ENCODE data around the gene TXNDC2.

The TXNDC2 gene

GRCh38 chr18:9874728-9875127 lies 11.0 kb upstream of the TXNDC2 start:
- Histone ChIP-seq H3K4me1 (ENCODE audit: control insufficient read depth, insufficient read depth, low read length) (peaks cover 11% of the 10 kb centered on the region), H3K9ac (ENCODE audit: low read depth, low read length) (no peak overlapping the region), H3K36me3 (ENCODE audit: control insufficient read depth, insufficient read depth, low read length) (no peaks in the 10 kb centered on the region), H3K4me3 (ENCODE audit: low read depth, low read length) (no peak overlapping the region), H3K27me3 (ENCODE audit: control insufficient read depth, insufficient read depth, low read length) (no peaks in the 10 kb centered on the region), H3K9me3 (ENCODE audit: control insufficient read depth, insufficient read depth, low read length) (no peaks in the 10 kb centered on the region)

GRCh38 chr18:9876212-9876866 lies 9.4 kb upstream of the TXNDC2 start:
- Histone ChIP-seq H3K4me3 (ENCODE audit: low read depth, low read length) (no peak overlapping the region), H3K4me1 (ENCODE audit: control insufficient read depth, insufficient read depth, low read length) (no peaks in the 10 kb centered on the region), H3K27me3 (ENCODE audit: control insufficient read depth, insufficient read depth, low read length) (no peaks in the 10 kb centered on the region), H3K9ac (ENCODE audit: low read depth, low read length) (no peak overlapping the region), H3K36me3 (ENCODE audit: control insufficient read depth, insufficient read depth, low read length) (no peaks in the 10 kb centered on the region), H3K9me3 (ENCODE audit: control insufficient read depth, insufficient read depth, low read length) (no peaks in the 10 kb centered on the region)

GRCh38 chr18:9876867-9877654 lies 8.7 kb upstream of the TXNDC2 start:
- Histone ChIP-seq H3K4me1 (ENCODE audit: control insufficient read depth, insufficient read depth, low read length) (no peaks in the 10 kb centered on the region), H3K4me3 (ENCODE audit: low read depth, low read length) (no peak overlapping the region), H3K9ac (ENCODE audit: low read depth, low read length) (no peak overlapping the region), H3K27me3 (ENCODE audit: control insufficient read depth, insufficient read depth, low read length) (no peaks in the 10 kb centered on the region), H3K36me3 (ENCODE audit: control insufficient read depth, insufficient read depth, low read length) (no peaks in the 10 kb centered on the region), H3K9me3 (ENCODE audit: control insufficient read depth, insufficient read depth, low read length) (no peaks in the 10 kb centered on the region)

GRCh38 chr18:9877655-9878014 lies 8.1 kb upstream of the TXNDC2 start:
- H3K4me3 ChIP-seq (ENCODE audit: low read depth, low read length), result no peak overlapping the region
- H3K9me3 ChIP-seq (ENCODE audit: control insufficient read depth, insufficient read depth, low read length), result no peaks in the 10 kb centered on the region
- no peaks in the 10 kb centered on the region for H3K4me1 ChIP-seq (ENCODE audit: control insufficient read depth, insufficient read depth, low read length)
- no peak overlapping the region for H3K9ac ChIP-seq (ENCODE audit: low read depth, low read length)
- H3K36me3 ChIP-seq (ENCODE audit: control insufficient read depth, insufficient read depth, low read length), result no peaks in the 10 kb centered on the region
- H3K27me3 ChIP-seq (ENCODE audit: control insufficient read depth, insufficient read depth, low read length), result no peaks in the 10 kb centered on the region

- Histone ChIP-seq H3K4me3 (ENCODE audit: low read depth, low read length) (no peak overlapping the region), H3K9me3 (ENCODE audit: control insufficient read depth, insufficient read depth, low read length) (no peaks in the 10 kb centered on the region), H3K36me3 (ENCODE audit: control insufficient read depth, insufficient read depth, low read length) (no peaks in the 10 kb centered on the region), H3K9ac (ENCODE audit: low read depth, low read length) (no peak overlapping the region), H3K4me1 (ENCODE audit: control insufficient read depth, insufficient read depth, low read length) (no peaks in the 10 kb centered on the region), H3K27me3 (ENCODE audit: control insufficient read depth, insufficient read depth, low read length) (no peaks in the 10 kb centered on the region)
Observed at GRCh38 chr18:9878095-9878494, 7.7 kb upstream of the TXNDC2 start.

GRCh38 chr18:9878783-9879242 lies 7.0 kb upstream of the TXNDC2 start:
- H3K4me1 ChIP-seq (ENCODE audit: control insufficient read depth, insufficient read depth, low read length), result no peaks in the 10 kb centered on the region

GRCh38 chr18:9884090-9884489 lies 1.7 kb upstream of the TXNDC2 start:
- Histone ChIP-seq H3K4me1 (ENCODE audit: control insufficient read depth, insufficient read depth, low read length) (no peaks in the 10 kb centered on the region), H3K9ac (ENCODE audit: low read depth, low read length) (no peak overlapping the region), H3K9me3 (ENCODE audit: control insufficient read depth, insufficient read depth, low read length) (no peaks in the 10 kb centered on the region), H3K27me3 (ENCODE audit: control insufficient read depth, insufficient read depth, low read length) (no peaks in the 10 kb centered on the region), H3K4me3 (ENCODE audit: low read depth, low read length) (no peak overlapping the region), H3K36me3 (ENCODE audit: control insufficient read depth, insufficient read depth, low read length) (no peaks in the 10 kb centered on the region)

More at GRCh38 chr18:9878783-9879242, 7.0 kb upstream of the TXNDC2 start:
- H3K27me3 ChIP-seq (ENCODE audit: control insufficient read depth, insufficient read depth, low read length), result no peaks in the 10 kb centered on the region
- no peaks in the 10 kb centered on the region for H3K9me3 ChIP-seq (ENCODE audit: control insufficient read depth, insufficient read depth, low read length)
- no peak overlapping the region for H3K4me3 ChIP-seq (ENCODE audit: low read depth, low read length)
- no peak overlapping the region for H3K9ac ChIP-seq (ENCODE audit: low read depth, low read length)
- no peaks in the 10 kb centered on the region for H3K36me3 ChIP-seq (ENCODE audit: control insufficient read depth, insufficient read depth, low read length)

- no peaks in the 10 kb centered on the region for H3K4me1 ChIP-seq (ENCODE audit: control insufficient read depth, insufficient read depth, low read length)
- no peak overlapping the region for H3K9ac ChIP-seq (ENCODE audit: low read depth, low read length)
- no peaks in the 10 kb centered on the region for H3K9me3 ChIP-seq (ENCODE audit: control insufficient read depth, insufficient read depth, low read length)
- H3K36me3 ChIP-seq (ENCODE audit: control insufficient read depth, insufficient read depth, low read length), result no peaks in the 10 kb centered on the region
- no peak overlapping the region for H3K4me3 ChIP-seq (ENCODE audit: low read depth, low read length)
- no peaks in the 10 kb centered on the region for H3K27me3 ChIP-seq (ENCODE audit: control insufficient read depth, insufficient read depth, low read length)
Observed at GRCh38 chr18:9884532-9885140, 1.1 kb upstream of the TXNDC2 start.

- no peaks in the 10 kb centered on the region for H3K9me3 ChIP-seq (ENCODE audit: control insufficient read depth, insufficient read depth, low read length)
- H3K4me3 ChIP-seq (ENCODE audit: low read depth, low read length), result no peak overlapping the region
- no peaks in the 10 kb centered on the region for H3K4me1 ChIP-seq (ENCODE audit: control insufficient read depth, insufficient read depth, low read length)
- no peak overlapping the region for H3K9ac ChIP-seq (ENCODE audit: low read depth, low read length)
- H3K27me3 ChIP-seq (ENCODE audit: control insufficient read depth, insufficient read depth, low read length), result no peaks in the 10 kb centered on the region
- H3K36me3 ChIP-seq (ENCODE audit: control insufficient read depth, insufficient read depth, low read length), result no peaks in the 10 kb centered on the region
Observed at GRCh38 chr18:9886005-9886348, 204 bp downstream of the TXNDC2 start.

- H3K27me3 ChIP-seq (ENCODE audit: control insufficient read depth, insufficient read depth, low read length), result no peaks in the 10 kb centered on the region
- H3K36me3 ChIP-seq (ENCODE audit: control insufficient read depth, insufficient read depth, low read length), result no peaks in the 10 kb centered on the region
- no peaks in the 10 kb centered on the region for H3K4me1 ChIP-seq (ENCODE audit: control insufficient read depth, insufficient read depth, low read length)
- no peak overlapping the region for H3K4me3 ChIP-seq (ENCODE audit: low read depth, low read length)
- no peak overlapping the region for H3K9ac ChIP-seq (ENCODE audit: low read depth, low read length)
- no peaks in the 10 kb centered on the region for H3K9me3 ChIP-seq (ENCODE audit: control insufficient read depth, insufficient read depth, low read length)
Observed at GRCh38 chr18:9887992-9888391, 2.2 kb downstream of the TXNDC2 start.

- Histone ChIP-seq H3K9me3 (ENCODE audit: control insufficient read depth, insufficient read depth, low read length) (no peaks in the 10 kb centered on the region), H3K36me3 (ENCODE audit: control insufficient read depth, insufficient read depth, low read length) (no peaks in the 10 kb centered on the region), H3K4me3 (ENCODE audit: low read depth, low read length) (no peak overlapping the region), H3K9ac (ENCODE audit: low read depth, low read length) (no peak overlapping the region), H3K27me3 (ENCODE audit: control insufficient read depth, insufficient read depth, low read length) (no peaks in the 10 kb centered on the region), H3K4me1 (ENCODE audit: control insufficient read depth, insufficient read depth, low read length) (no peaks in the 10 kb centered on the region)
Observed at GRCh38 chr18:9890196-9890595, 4.4 kb downstream of the TXNDC2 start.

GRCh38 chr18:9890957-9891356 lies 5.2 kb downstream of the TXNDC2 start:
- no peaks in the 10 kb centered on the region for H3K36me3 ChIP-seq (ENCODE audit: control insufficient read depth, insufficient read depth, low read length)
- H3K4me1 ChIP-seq (ENCODE audit: control insufficient read depth, insufficient read depth, low read length), result no peaks in the 10 kb centered on the region
- H3K9ac ChIP-seq (ENCODE audit: low read depth, low read length), result no peak overlapping the region
- H3K27me3 ChIP-seq (ENCODE audit: control insufficient read depth, insufficient read depth, low read length), result no peaks in the 10 kb centered on the region
- no peak overlapping the region for H3K4me3 ChIP-seq (ENCODE audit: low read depth, low read length)
- no peaks in the 10 kb centered on the region for H3K9me3 ChIP-seq (ENCODE audit: control insufficient read depth, insufficient read depth, low read length)

Data from iPS-15b (cell line).